Activated CD4-positive, alpha-beta T cell treated with anti-CD3 and anti-CD28 coated beads, Interleukin-2, amount 50 U/mL, for 48 hours (primary cell): Measurements from ENCODE around the gene KLHDC8B.

Source experiments
- DNase-seq, 2 experiments: peaks; one replicate each; pipeline ENCODE4 v3.0.0-alpha.2; 2020

KLHDC8B gene

GRCh38 chr3:49161197-49161596 is 10.2 kb upstream of the KLHDC8B start:
- DNase-seq = no peak

- DNase-seq = peak in 1 of 2 experiments; percentile 25
Observed at GRCh38 chr3:49161808-49162530, 9.4 kb upstream of the KLHDC8B start.

- no peak for DNase-seq
Observed at GRCh38 chr3:49162751-49163419, 8.5 kb upstream of the KLHDC8B start.

GRCh38 chr3:49163609-49164008 is 7.8 kb upstream of the KLHDC8B start:
- no peak for DNase-seq

- DNase-seq = no peak
Observed at GRCh38 chr3:49164983-49165720, 6.2 kb upstream of the KLHDC8B start.

GRCh38 chr3:49165771-49166751 is 5.3 kb upstream of the KLHDC8B start, which contains the start of gene CCDC71:
Gene CCDC71 (minus strand): TSS chr3:49166331. CDS start chr3:49164208, 2,123 bp downstream.
- DNase-seq = peak; percentile 76 to 80

GRCh38 chr3:49166752-49167556 is 4.4 kb upstream of the KLHDC8B start:
- peak in 1 of 2 experiments; percentile 20 for DNase-seq

- no peak for DNase-seq
Observed at GRCh38 chr3:49170744-49171118, 667 bp upstream of the KLHDC8B start.

GRCh38 chr3:49171775-49172500 is 540 bp downstream of the KLHDC8B start:
- DNase-seq = no peak

GRCh38 chr3:49172551-49173041 is 1.2 kb downstream of the KLHDC8B start:
- DNase-seq = no peak

GRCh38 chr3:49173116-49173791 is 1.9 kb downstream of the KLHDC8B start:
- no peak for DNase-seq

GRCh38 chr3:49173792-49174170 is 2.4 kb downstream of the KLHDC8B start:
- DNase-seq = no peak

- no peak for DNase-seq
Observed at GRCh38 chr3:49174397-49174985, 3.1 kb downstream of the KLHDC8B start.

- no peak for DNase-seq
Observed at GRCh38 chr3:49175530-49175929, 4.1 kb downstream of the KLHDC8B start.

- no peak for DNase-seq
Observed at GRCh38 chr3:49177073-49177472, 5.7 kb downstream of the KLHDC8B start.

- DNase-seq = no peak
Observed at GRCh38 chr3:49180116-49180515, 8.7 kb downstream of the KLHDC8B start.

GRCh38 chr3:49181351-49181750 is 10.0 kb downstream of the KLHDC8B start:
- no peak for DNase-seq

- DNase-seq = no peak
Observed at GRCh38 chr3:49182682-49183081, 11.3 kb downstream of the KLHDC8B start.

- no peak for DNase-seq
Observed at GRCh38 chr3:49183873-49184272, 12.5 kb downstream of the KLHDC8B start.

GRCh38 chr3:49191741-49192140 is 20.3 kb downstream of the KLHDC8B start:
- DNase-seq = no peak
